Muscle layer of colon (tissue), 2 donors: ENCODE measurements around the gene PGF.
"Not testable (repeated sequence)": the region's sequence is repeated elsewhere in the genome, so short reads cannot be mapped to it uniquely, and the experiment has no call there.

Experiments used
- H3K27ac ChIP-seq: one replicate; pipeline ENCODE4 v1.7.0; 2013; ENCODE audit warnings: low read depth, mild to moderate bottlenecking, low read length, moderate library complexity
- H3K27me3 ChIP-seq, 2 donors: one replicate each; pipeline ENCODE4 v1.7.0; 2013; ENCODE audit warnings: low read length in 2 of 2, mild to moderate bottlenecking in 2 of 2; ENCODE audit not compliant: insufficient read depth in 2 of 2, control insufficient read depth in 1 of 2
- H3K36me3 ChIP-seq: one replicate; pipeline ENCODE4 v1.7.0; 2013; ENCODE audit warnings: mild to moderate bottlenecking, low read length; ENCODE audit not compliant: insufficient read depth
- H3K4me1 ChIP-seq: one replicate; pipeline ENCODE4 v1.7.0; 2013; ENCODE audit warnings: mild to moderate bottlenecking, low read length; ENCODE audit not compliant: insufficient read depth
- H3K4me3 ChIP-seq, 2 donors: one replicate each; pipeline ENCODE4 v1.7.0; 2013; ENCODE audit warnings: low read length in 2 of 2, low read depth in 1 of 2, mild to moderate bottlenecking in 1 of 2, moderate library complexity in 1 of 2
- H3K9ac ChIP-seq: one replicate; pipeline ENCODE4 v1.7.0; 2013; ENCODE audit warnings: low read length
- H3K9me3 ChIP-seq: one replicate; pipeline ENCODE4 v1.7.0; 2013; ENCODE audit warnings: mild to moderate bottlenecking, low read length
- donor health status: abdominal sarcoma.
- donor health status: Adenocarcinoma of cecum.

The PGF gene

DNA sequence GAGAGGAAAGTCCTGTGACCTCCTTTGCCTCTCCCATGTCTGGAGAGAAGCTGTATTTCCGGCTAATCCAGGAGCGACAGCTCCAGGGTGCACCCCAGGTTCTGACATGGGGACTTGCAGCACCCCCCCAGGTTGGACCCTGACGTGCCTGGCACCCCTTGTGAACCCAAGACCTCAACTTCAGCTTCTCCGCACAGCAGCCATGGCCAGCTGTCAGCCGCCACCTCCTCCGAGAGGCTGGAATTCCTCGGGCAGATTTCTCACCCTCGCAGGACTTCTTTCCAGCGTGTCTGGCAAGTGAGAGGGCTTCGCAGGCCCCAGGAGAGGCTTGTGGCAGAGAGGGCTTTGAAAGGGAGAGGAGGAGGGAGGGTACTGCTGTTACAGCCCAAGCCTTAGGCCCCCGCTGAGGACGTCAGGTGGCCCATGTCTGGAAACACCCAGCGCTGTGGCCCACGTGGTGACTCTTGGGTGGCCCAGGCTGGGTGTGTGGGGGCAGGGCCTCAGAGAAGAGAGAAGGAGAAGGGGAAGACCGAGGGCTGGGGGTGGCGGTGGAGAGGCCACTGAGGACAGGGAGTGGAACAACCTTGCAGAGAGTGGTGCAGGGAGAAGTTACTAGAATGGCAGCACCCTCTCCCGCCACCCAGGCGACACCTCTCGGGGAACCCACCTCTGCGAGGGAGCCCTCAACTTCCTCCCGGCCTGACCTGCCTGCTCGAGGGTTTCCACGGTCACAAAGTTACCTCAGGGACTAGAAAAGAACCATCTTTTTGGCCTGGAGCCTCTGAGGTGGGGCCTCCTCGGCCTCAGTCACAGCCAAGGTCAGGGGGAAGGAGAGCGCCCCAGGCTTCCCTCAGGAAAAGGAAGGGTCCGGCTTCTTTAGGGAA lies 20.7 kb downstream of the PGF start:
- Histone ChIP-seq H3K4me1 (peaks cover 10% of the 10 kb centered on the region), H3K36me3 (no peaks in the 10 kb centered on the region), H3K27ac (no peak overlapping the region), H3K4me3 (no peak overlapping the region), H3K27me3 (no peaks in the 10 kb centered on the region), H3K9me3 (no peaks in the 10 kb centered on the region), H3K9ac (no peak overlapping the region)

DNA sequence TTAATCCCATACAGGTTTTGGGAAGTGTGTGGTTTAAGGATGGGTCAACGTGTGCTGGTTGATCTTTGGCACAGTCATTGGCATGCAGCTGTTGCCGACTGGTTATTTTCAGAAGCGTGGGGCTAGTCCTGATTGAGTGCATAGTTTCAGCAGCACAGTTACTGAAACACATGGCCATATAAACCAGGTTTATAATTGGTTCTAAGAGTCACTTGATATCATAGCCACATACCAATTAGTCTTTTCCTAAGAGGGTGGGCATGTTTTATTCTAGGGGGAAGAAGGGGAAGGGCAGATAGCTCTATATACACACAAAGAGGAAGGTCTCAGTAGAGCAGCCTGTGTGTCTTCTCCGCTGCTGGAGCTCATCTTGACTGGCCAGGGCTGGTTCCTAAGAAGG lies 21.4 kb downstream of the PGF start:
- Histone ChIP-seq H3K4me1 (peaks cover 5% of the 10 kb centered on the region), H3K9me3 (no peaks in the 10 kb centered on the region), H3K4me3 (no peak overlapping the region), H3K9ac (no peak overlapping the region), H3K27me3 (no peaks in the 10 kb centered on the region), H3K27ac (no peak overlapping the region), H3K36me3 (no peaks in the 10 kb centered on the region)

DNA sequence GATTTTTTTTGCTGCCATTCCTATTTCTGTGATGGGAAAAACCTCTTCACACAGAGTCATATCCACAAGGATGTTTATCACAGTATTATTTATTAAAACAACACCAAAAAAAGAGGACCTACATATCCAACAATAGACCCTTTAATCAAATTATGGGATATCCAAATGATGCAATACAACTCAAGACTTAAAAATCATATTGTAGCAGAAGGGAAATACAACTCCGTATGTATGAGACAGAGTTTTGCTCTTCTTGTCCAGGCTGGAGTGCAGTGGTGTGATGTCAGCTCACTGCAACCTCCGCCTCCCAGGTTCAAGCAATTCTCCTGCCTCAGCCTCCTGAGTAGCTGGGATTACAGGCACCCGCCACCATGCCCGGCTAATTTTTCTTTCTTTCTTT lies 22.5 kb downstream of the PGF start:
- not testable (repeated sequence) for H3K9ac ChIP-seq, H3K27me3 ChIP-seq, H3K4me1 ChIP-seq, H3K27ac ChIP-seq, H3K36me3 ChIP-seq, H3K4me3 ChIP-seq, H3K9me3 ChIP-seq

DNA sequence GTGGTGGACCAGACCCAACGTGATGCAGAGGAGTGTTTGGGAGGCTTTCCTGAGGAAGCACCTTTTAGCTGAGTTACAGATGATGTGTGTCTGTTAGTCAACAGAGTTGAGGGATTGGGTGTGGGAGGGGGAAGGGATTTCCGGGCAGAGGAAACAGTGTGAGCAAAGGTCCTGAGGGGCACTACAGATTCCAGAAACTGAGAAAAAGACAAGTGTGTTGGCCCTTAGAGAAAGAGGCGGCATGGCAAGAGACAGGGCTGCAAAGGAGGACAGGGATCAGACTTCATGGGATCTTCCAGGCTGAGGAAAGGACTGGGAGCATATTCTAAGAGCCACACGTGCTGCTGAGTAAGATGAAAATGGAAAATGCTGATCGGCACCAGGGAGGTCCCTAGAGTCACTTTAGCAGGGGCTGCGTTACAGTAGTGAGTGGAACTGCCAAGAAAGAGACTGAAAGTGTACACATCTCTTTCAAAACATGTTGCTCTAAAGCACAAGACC lies 22.9 kb downstream of the PGF start:
- Histone ChIP-seq H3K27ac (no peak overlapping the region), H3K4me1 (no peaks in the 10 kb centered on the region), H3K36me3 (no peaks in the 10 kb centered on the region), H3K27me3 (no peaks in the 10 kb centered on the region), H3K9me3 (no peaks in the 10 kb centered on the region), H3K4me3 (no peak overlapping the region), H3K9ac (no peak overlapping the region)

DNA sequence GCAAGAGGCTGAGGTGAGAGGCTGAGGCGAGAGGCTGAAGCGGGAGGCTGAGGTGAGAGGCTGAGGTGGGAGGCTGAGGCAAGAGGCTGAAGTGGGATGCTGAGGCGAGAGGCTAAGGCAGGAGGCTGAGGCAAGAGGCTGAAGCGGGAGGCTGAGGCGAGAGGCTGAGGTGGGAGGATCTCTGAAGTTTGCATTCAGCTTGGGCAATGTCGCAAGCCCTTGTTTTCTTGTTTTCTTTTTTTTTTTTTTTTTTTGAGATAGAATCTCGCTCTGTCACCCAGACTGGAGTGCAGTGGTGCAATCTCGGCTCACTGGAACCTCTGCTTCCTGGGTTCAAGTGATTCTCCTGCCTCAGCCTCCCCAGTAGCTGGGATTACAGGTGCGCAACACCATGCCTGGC lies 23.7 kb downstream of the PGF start:
- H3K36me3 ChIP-seq, H3K27ac ChIP-seq, H3K9me3 ChIP-seq, H3K27me3 ChIP-seq, H3K9ac ChIP-seq, H3K4me1 ChIP-seq, H3K4me3 ChIP-seq: not testable (repeated sequence)

DNA sequence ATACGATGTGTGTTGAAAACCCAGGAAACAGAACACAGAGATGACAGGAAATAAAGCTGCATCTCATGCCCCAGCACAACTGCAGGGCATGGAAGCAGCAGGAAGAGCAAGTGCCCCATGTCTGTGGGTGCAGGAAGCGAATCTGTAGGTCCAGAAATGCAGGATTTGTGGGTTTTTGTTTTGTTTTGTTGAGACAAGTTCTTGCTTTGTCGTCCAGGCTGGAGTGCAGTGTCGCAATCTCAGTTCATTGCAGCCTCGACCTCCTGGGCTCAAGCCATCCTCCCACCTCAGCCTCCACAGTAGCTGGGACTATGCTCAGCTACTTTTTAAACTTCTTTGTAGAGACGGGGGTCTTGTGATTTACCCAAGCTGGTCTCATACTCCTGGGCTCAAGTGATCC lies 26.2 kb downstream of the PGF start:
- Histone ChIP-seq H3K36me3 (no peaks in the 10 kb centered on the region), H3K9me3 (no peaks in the 10 kb centered on the region), H3K4me1 (no peaks in the 10 kb centered on the region), H3K27ac (no peak overlapping the region), H3K9ac (no peak overlapping the region), H3K27me3 (no peaks in the 10 kb centered on the region), H3K4me3 (no peak overlapping the region)

DNA sequence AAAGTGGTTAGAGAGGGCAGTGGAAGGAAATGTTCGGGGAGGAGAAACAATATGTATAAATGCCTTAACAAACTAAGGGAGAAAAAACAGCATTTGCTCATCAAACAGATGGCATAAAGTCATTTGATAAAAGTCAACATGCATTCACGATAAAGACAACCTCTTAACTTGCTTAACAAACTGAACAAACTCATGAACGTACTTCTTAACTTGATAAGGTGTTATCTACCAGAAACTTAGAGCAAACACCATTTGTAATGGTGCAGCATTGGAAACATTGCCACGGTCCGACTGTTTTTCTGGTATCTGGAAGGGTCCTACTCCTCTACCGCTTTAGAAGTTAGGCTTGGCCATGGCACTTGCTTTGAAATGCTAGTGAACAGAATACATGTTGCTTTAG lies 28.2 kb downstream of the PGF start:
- Histone ChIP-seq H3K9me3 (no peaks in the 10 kb centered on the region), H3K27me3 (no peaks in the 10 kb centered on the region), H3K9ac (no peak overlapping the region), H3K4me3 (no peak overlapping the region), H3K36me3 (no peaks in the 10 kb centered on the region), H3K4me1 (no peaks in the 10 kb centered on the region), H3K27ac (no peak overlapping the region)

DNA sequence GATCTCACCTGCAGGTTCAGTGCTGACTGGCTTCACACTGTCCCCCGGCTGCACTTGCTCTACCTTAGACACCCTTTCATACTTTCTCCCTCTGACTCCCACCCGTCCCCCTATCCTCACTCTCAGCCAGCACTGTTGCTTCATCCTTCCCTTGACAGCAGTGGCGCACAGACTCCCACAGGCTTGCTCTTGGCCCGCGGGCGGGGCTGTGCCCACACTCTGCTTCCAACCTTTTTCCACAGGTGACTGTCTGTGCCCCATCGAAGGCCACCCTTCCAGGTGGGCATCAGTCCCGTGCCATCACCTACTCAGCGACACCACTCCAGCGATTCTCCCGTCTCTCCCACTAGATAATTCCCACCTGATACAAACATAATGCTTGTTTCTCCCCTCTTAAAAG lies 31.3 kb downstream of the PGF start:
- H3K9me3 ChIP-seq = no peaks in the 10 kb centered on the region
- no peaks in the 10 kb centered on the region for H3K4me1 ChIP-seq
- H3K4me3 ChIP-seq = no peak overlapping the region
- H3K27me3 ChIP-seq = no peaks in the 10 kb centered on the region
- H3K27ac ChIP-seq = no peak overlapping the region
- no peaks in the 10 kb centered on the region for H3K36me3 ChIP-seq
- no peak overlapping the region for H3K9ac ChIP-seq

DNA sequence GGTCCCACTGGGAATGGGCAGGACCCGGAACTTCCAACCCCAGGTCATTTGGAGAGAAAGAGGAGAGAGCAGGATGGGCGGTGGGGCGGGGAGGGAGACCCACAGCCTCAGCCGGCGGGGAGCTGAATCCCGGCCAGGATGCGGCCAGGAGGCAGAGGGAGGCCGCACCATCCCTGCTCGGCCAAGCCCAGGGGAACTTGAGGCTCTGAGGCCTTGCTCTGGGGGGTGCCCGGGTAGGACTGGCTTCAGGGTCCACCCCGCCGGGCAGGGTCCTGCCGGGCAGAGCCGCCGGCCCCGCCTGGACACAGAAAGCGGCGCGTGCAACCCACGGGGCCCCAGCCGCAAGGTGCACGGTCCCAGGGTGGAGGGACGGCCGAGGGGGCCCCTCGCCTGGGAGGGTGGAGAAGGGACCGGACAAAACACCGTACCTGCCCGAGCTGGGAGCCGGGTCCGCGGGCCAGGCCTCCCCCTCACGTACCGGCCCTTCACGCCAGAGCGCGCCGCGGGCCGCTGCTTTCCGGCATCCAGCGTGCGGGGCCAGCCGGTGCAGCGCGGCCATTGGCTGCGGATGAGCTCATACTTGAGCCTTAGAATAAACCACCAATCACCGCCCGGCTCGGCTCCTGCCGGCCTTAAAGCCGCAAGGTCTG lies 32.5 kb downstream of the PGF start, which contains the start of gene RPS6KL1:
TSS of gene RPS6KL1 (minus strand) at position 509 of the 650 bp plus-strand sequence. CDS start 1,719 bp downstream, outside the sequence.
- H3K4me3 ChIP-seq = peak within 1 kb of the TSS; percentile 52 to 62
- H3K9me3 ChIP-seq = no peaks in the 10 kb centered on the region
- peak within 1 kb of the TSS; percentile 48 for H3K27ac ChIP-seq
- H3K4me1 ChIP-seq = peaks cover 6% of the 10 kb centered on the region
- H3K27me3 ChIP-seq = no peaks in the 10 kb centered on the region
- peak within 1 kb of the TSS; percentile 27 for H3K9ac ChIP-seq
- H3K36me3 ChIP-seq = no peaks in the 10 kb centered on the region

DNA sequence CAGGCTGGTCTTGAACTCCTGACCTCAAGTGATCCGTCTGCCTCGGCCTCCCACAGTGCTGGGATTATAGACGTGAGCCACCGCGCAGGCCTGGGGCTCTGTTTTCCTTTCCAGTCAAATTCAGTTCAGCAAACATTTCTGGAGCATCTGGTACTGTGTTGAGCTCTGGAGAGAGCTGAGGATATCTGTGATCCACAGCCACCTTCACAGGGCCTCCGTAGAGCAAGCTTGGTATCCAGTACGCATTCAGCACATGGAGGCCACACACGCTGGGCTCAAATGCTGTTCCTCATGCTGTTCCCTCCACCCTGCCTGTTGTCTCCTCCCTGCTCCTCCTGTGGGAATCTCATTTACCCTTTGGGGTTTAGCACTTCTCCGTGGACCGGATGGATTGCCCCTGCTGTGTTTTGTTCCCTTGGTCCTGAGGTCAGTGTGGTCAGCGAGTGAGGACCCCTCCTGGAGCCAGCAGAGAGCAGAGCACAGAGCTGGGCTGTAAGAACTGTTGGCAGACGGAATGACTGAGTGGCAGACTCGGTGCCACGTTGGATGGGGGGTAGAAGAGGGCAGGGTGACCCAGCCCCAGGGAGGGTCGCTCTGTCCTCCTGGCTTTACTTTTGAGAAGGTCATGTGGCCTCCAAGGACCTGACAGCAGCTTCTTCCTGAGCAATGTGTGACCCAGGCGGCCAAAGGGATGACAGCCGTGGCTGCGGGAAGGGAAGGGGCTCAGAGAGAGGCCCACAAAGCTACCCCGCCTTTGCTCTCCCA lies 33.2 kb downstream of the PGF start:
- Histone ChIP-seq H3K27me3 (no peaks in the 10 kb centered on the region), H3K4me3 (peak overlapping the region; percentile 52 to 62), H3K27ac (peak overlapping the region; percentile 48), H3K36me3 (no peaks in the 10 kb centered on the region), H3K4me1 (peaks cover 12% of the 10 kb centered on the region), H3K9ac (no peak overlapping the region), H3K9me3 (no peaks in the 10 kb centered on the region)

DNA sequence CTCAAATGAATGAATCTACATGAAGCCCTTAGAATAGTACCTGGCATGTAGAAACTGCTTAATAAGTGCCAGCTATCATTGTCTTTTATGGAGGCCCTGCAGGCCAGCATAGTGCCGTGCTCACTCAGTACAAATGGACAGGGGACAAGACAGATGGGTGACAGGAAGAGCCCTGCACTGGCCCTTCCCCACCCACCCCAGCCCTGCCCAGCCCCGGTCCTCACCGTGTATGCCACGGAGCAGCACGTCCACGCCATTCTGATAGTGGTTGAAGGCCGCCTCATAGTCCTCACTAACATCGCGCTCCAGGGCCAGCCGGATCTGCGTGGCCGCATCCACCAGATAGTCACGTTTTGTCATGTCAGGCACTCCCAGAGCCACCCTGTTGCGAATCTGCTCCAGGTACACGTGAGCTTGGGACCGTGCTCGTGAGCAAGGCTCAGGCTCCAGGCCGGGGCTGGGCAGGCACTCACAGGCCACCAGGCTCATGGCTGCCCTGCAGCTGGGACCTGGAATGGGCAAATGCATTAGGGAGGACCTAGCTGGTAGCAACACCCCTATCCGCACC lies 34.3 kb downstream of the PGF start:
- Histone ChIP-seq H3K27ac (no peak overlapping the region), H3K9ac (no peak overlapping the region), H3K4me3 (no peak overlapping the region), H3K4me1 (peaks cover 17% of the 10 kb centered on the region), H3K27me3 (no peaks in the 10 kb centered on the region), H3K36me3 (no peaks in the 10 kb centered on the region), H3K9me3 (no peaks in the 10 kb centered on the region)
